Measurements from ENCODE around the gene EIF3I. TPM values are rescaled to one million over a fixed set of nuclear protein-coding genes. Genes with fewer than 3 reads are reported as not detected.

EIF3I gene
- total and polyA plus RNA-seq, 2 of the 8 experiments (the other 6 are each of a cell fraction or from before 2014, with no cell fraction given): 247 to 346 TPM

DNA sequence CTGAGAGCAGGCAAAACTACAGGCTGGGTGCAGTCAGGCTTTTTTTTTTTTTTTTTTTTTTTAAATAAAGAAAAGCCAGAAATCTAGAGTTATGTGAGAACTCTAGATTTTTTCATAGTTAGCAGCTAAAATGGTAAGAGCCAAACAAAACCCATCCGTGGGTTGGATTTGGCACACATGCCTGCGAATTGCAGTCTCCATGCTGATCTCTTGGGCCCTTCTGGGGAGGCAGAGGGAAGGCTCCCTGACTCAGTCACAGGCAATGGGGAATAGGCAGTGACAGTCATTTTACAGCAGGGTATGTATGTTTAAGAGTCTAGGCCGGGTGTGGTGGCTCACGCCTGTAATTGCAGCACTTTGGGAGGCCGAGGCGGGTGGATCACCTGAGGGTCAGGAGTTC lies 40.1 kb upstream of the EIF3I start:
- H4K91ac ChIP-seq (replicated peaks; ENCODE audit: insufficient read length, low read length): no peak overlapping the region
- H2AFZ ChIP-seq (ENCODE audit: low read length): no peak overlapping the region
- H2AK5ac ChIP-seq (ENCODE audit: low read depth, low read length): no peak overlapping the region
- H3K79me2 ChIP-seq (ENCODE audit: control insufficient read depth in 1 of 2, insufficient read depth in 2 of 2, low read length in 2 of 2): peaks cover 7 to 45% of the 10 kb centered on the region in 2 experiments
- no peak overlapping the region for H3K4me3 ChIP-seq (ENCODE audit: extremely low read depth in 1 of 4, insufficient read depth in 2 of 4, low read depth in 3 of 4, low read length in 4 of 4)
- H4K20me1 ChIP-seq (replicated peaks in 1 of 2; ENCODE audit: control insufficient read depth in 1 of 2, insufficient read depth in 2 of 2, low read length in 2 of 2): peaks cover 0 to 8% of the 10 kb centered on the region in 2 experiments
- no peak overlapping the region for H2BK15ac ChIP-seq (ENCODE audit: low read length)
- no peak overlapping the region for H3K56ac ChIP-seq (replicated peaks; ENCODE audit: insufficient read length, low read depth, low read length)
- POLR2A ChIA-PET (ENCODE audit: partially characterized antibody): interaction anchor here (1.1 to 18.1 kb wide), 3 partner anchors 14 to 151 kb away, joined by 3 to 332 read pairs (median 10); partner anchors contain the start of genes CCDC28B and IQCC
- WGBS, 2 experiments (ENCODE audit: extremely low coverage in 1 of 2, insufficient coverage in 1 of 2, insufficient read length in 1 of 2, insufficient replicate concordance in 2 of 2, low coverage in 1 of 2, low lambda C conversion rate in 2 of 2, missing lambda C conversion rate in 1 of 2): 92% methylated on average over 6 of the region's 6 CpGs; no CpG with 5 or more reads in 1 of the 2 experiments
- H3K9ac ChIP-seq (replicated peaks in 1 of 4; ENCODE audit: extremely low read depth in 1 of 4, low read depth in 3 of 4, low read length in 3 of 4): peak overlapping the region in 1 of 4 experiments; percentile 23; a peak in 1 of 7 replicates
- FAIRE-seq (no peak), DNase-seq (ENCODE audit: low read depth in 1 of 2, low spot score in 2 of 2) (no peak)
- H3K27ac ChIP-seq (ENCODE audit: low read depth, low read length): no peak overlapping the region
- H3K4me1 ChIP-seq (replicated peaks in 1 of 4; ENCODE audit: control insufficient read depth in 3 of 4, insufficient read depth in 4 of 4, low read length in 3 of 4): peaks cover 8 to 15% (median 10%) of the 10 kb centered on the region in 4 experiments; a peak in 6 of 7 replicates
- H4K8ac ChIP-seq (ENCODE audit: extremely low read depth, insufficient read depth, low read length): no peak overlapping the region
- H3K27me3 ChIP-seq (replicated peaks in 1 of 4; ENCODE audit: control insufficient read depth in 3 of 4, extremely low read depth in 1 of 4, insufficient read depth in 3 of 4, low read length in 3 of 4): no peaks in the 10 kb centered on the region
- no peak overlapping the region for H3K4ac ChIP-seq (replicated peaks; ENCODE audit: insufficient read length, low read depth, low read length)
- CTCF ChIA-PET (ENCODE audit: partially characterized antibody): interaction anchor here (1.2 kb wide), 1 partner anchor 9 kb away, joined by 3 read pairs; no protein-coding TSS in a partner anchor
- no peak overlapping the region for H2BK20ac ChIP-seq (ENCODE audit: low read length)
- peaks cover 3% of the 10 kb centered on the region; the same call in 1 of the 2 replicates for H3K79me1 ChIP-seq (ENCODE audit: low read depth, low read length)
- no peak overlapping the region for H4K5ac ChIP-seq (ENCODE audit: insufficient read length, low read depth, low read length)
- H2BK12ac ChIP-seq (ENCODE audit: low read depth, low read length): no peak overlapping the region
- no peaks in the 10 kb centered on the region for H3K9me3 ChIP-seq (ENCODE audit: insufficient read depth in 2 of 2, low read depth in 1 of 2, low read length in 1 of 2)
- H3K4me2 ChIP-seq (ENCODE audit: insufficient read depth in 1 of 2, low read depth in 2 of 2, low read length in 2 of 2): peak overlapping the region in 1 of 2 experiments; percentile 7; a peak in 1 of 4 replicates
- H3K18ac ChIP-seq (ENCODE audit: extremely low read depth, low read length): no peak overlapping the region
- H2BK5ac ChIP-seq (ENCODE audit: low read depth, low read length): no peak overlapping the region
- H3K23ac ChIP-seq (ENCODE audit: insufficient read length): no peak overlapping the region
- no peak overlapping the region for H2BK120ac ChIP-seq (replicated peaks; ENCODE audit: low read depth, low read length)
- peaks cover 13 to 42% (median 33%) of the 10 kb centered on the region in 4 experiments for H3K36me3 ChIP-seq (ENCODE audit: control insufficient read depth in 2 of 4, insufficient read depth in 4 of 4, low read length in 3 of 4)
- peaks cover 2% of the 10 kb centered on the region; the same call in 1 of the 2 replicates for H3K23me2 ChIP-seq (ENCODE audit: low read depth, low read length)
- no peak for TF ChIP-seq HDAC2 (IDR thresholded peaks at IDR 0.05; ENCODE audit: borderline replicate concordance in 1 of 2, low read depth in 2 of 2, low read length in 2 of 2)
- TF ChIP-seq, protein P1, sequence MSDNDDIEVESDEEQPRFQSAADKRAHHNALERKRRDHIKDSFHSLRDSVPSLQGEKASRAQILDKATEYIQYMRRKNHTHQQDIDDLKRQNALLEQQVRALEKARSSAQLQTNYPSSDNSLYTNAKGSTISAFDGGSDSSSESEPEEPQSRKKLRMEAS (IDR thresholded peaks at IDR 0.05): no peak
- TF ChIP-seq KDM4A (IDR thresholded peaks at IDR 0.05; ENCODE audit: low read depth, low read length, severe bottlenecking): no peak
- TF ChIP-seq SIN3A (conservative IDR thresholded peaks at IDR 0.05 in 1 of 2, IDR thresholded peaks at IDR 0.05 in 1 of 2; ENCODE audit: low read depth in 1 of 2, low read length in 2 of 2): no peak
- no peak for TF ChIP-seq JUN (IDR thresholded peaks at IDR 0.05; ENCODE audit: low read depth, low read length)
- TF ChIP-seq, protein P2, sequence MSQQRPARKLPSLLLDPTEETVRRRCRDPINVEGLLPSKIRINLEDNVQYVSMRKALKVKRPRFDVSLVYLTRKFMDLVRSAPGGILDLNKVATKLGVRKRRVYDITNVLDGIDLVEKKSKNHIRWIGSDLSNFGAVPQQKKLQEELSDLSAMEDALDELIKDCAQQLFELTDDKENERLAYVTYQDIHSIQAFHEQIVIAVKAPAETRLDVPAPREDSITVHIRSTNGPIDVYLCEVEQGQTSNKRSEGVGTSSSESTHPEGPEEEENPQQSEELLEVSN (IDR thresholded peaks at IDR 0.05): no peak
- TF ChIP-seq GABPA (IDR thresholded peaks at IDR 0.05; ENCODE audit: borderline replicate concordance, insufficient read depth, low read length): no peak
- no peak for TF ChIP-seq YY1 (IDR thresholded peaks at IDR 0.05; ENCODE audit: low read depth, low read length)
- no peak overlapping the region for H3K14ac ChIP-seq (ENCODE audit: insufficient read length)
